Neural progenitor cell (in vitro differentiated cells): ENCODE data around the gene CHST3.

Experiments
- CTCF ChIP-seq: fragments of 200-600 bp; sonication (generic); IDR thresholded peaks from 2 replicates; pipeline ENCODE4 v1.5.1; 2017; ENCODE audit warnings: antibody characterized with exemption, mild to moderate bottlenecking
- EZH2 ChIP-seq: fragments of 200-600 bp; sonication (generic); IDR thresholded peaks from 2 replicates; pipeline ENCODE4 v1.6.1; 2017; ENCODE audit warnings: antibody characterized with exemption, mild to moderate bottlenecking, moderate library complexity
- EZH2phosphoT487 ChIP-seq: fragments of 200-600 bp; sonication (generic); IDR thresholded peaks from 2 replicates; pipeline ENCODE4 v1.6.1; 2017; ENCODE audit warnings: antibody characterized with exemption

- TF ChIP-seq EZH2 (no peak), CTCF (no peak), EZH2phosphoT487 (no peak)
Observed at GRCh38 chr10:72016608-72017300, 52.6 kb downstream of the CHST3 start.
